OCI-LY7 (cell line): ENCODE measurements around the gene ZNF804A.

ENCODE experiments used
- CTCF ChIP-seq: fragments of 200-600 bp; sonication (generic); conservative IDR thresholded peaks from 2 replicates; pipeline ENCODE4 v1.5.1; 2014; ENCODE audit warnings: mild to moderate bottlenecking, antibody characterized with exemption, low read length, moderate library complexity, mixed read lengths
- EZH2phosphoT487 ChIP-seq: fragments of 200-600 bp; sonication (generic); IDR thresholded peaks from 2 replicates; pipeline ENCODE4 v1.6.1; 2018; ENCODE audit warnings: low read depth, borderline replicate concordance, mild to moderate bottlenecking, mixed run types, antibody characterized with exemption, low read length, moderate library complexity, mixed read lengths

GRCh38 chr2:184555352-184555751, 43.0 kb upstream of the ZNF804A start:
- no peak for TF ChIP-seq CTCF
- no peak for TF ChIP-seq EZH2phosphoT487
